A549 (cell line): ENCODE data around the gene SPATA4. TPM values are rescaled to one million over a fixed set of nuclear protein-coding genes. Genes with fewer than 3 reads are reported as not detected.

Source experiments
- ATAC-seq, 2 experiments: fragments of 200-7000 bp in 1 of 2; fragments of >200 bp in 1 of 2; cut with Nextera tagmentation in 1 of 2; cut with Tn5 transposase in 1 of 2; 3 replicates each; pipeline versions ENCODE4 v1.8.0 to v1.9.1; 2018 to 2020; ENCODE audit warnings: mild to moderate bottlenecking in 1 of 2, moderate library complexity in 1 of 2
- CTCF ChIA-PET: fragments of 300-600 bp; sonication (Branson Sonifier 250); formaldehyde crosslinking; extraction: SDS; loops from one replicate; lab custom pipeline; 2021; ENCODE audit warnings: antibody characterized with exemption, inconsistent platforms; lab: Yijun Ruan, JAX
- POLR2A ChIA-PET: fragments of 350-600 bp; formaldehyde crosslinking; extraction: SDS; loops from one replicate; lab custom pipeline; 2021; ENCODE audit warnings: antibody characterized with exemption, inconsistent platforms; lab: Yijun Ruan, JAX
- DNase-seq, 2 experiments: peaks; one replicate each; pipeline versions ENCODE4 v3.0.0 to v3.0.0-alpha.2; 2011 to 2016; ENCODE audit warnings: low read depth in 1 of 2, low spot score in 1 of 2
- FAIRE-seq: peaks from 2 replicates; lab custom pipeline; 2011; peaks lifted over from hg19 to GRCh38; lab: Jason Lieb, UNC
- H3K27ac ChIP-seq, 2 experiments: fragments of >200 bp; sonication (Bioruptor Twin); formaldehyde crosslinking; 3 replicates each; pipeline ENCODE4 v1.5.1; 2016 to 2017
- H3K4me1 ChIP-seq: fragments of >200 bp; sonication (Bioruptor Twin); formaldehyde crosslinking; 3 replicates; pipeline ENCODE4 v1.6.1; 2016
- H3K4me2 ChIP-seq: fragments of >200 bp; sonication (Bioruptor Twin); formaldehyde crosslinking; 3 replicates; pipeline ENCODE4 v1.6.1; 2016
- H3K4me3 ChIP-seq: fragments of >200 bp; sonication (Bioruptor Twin); formaldehyde crosslinking; 3 replicates; pipeline ENCODE4 v1.5.1; 2016
- H3K9me3 ChIP-seq: fragments of >200 bp; sonication (Bioruptor Twin); formaldehyde crosslinking; 3 replicates; pipeline ENCODE4 v1.6.1; 2016
- ATOH8 ChIP-seq: fragments of 250-450 bp; sonication (Bioruptor Pico); IDR thresholded peaks from 2 replicates; pipeline ENCODE4 v1.5.0; 2020; ENCODE audit warnings: low read depth, mild to moderate bottlenecking, moderate library complexity
- BHLHE40 ChIP-seq: IDR thresholded peaks from 2 replicates; pipeline ENCODE4 v1.6.1; 2012; ENCODE audit warnings: low read depth, low read length, inconsistent platforms
- CBX2 ChIP-seq: fragments of 200-600 bp; sonication (generic); IDR thresholded peaks from 2 replicates; pipeline ENCODE4 v1.6.1; 2016; ENCODE audit warnings: low read depth, mild to moderate bottlenecking, borderline replicate concordance
- CTCF ChIP-seq: fragments of >200 bp; sonication (Bioruptor Twin); formaldehyde crosslinking; IDR thresholded peaks from 3 replicates; pipeline ENCODE4 v1.5.1; 2016
- E2F6 ChIP-seq: IDR thresholded peaks from 2 replicates; pipeline ENCODE4 v1.6.1; 2012; ENCODE audit warnings: low read depth, borderline replicate concordance
- EHMT2 ChIP-seq: fragments of 200-600 bp; sonication (generic); IDR thresholded peaks from 2 replicates; pipeline ENCODE4 v1.6.1; 2016; ENCODE audit warnings: antibody characterized with exemption, low read depth, mild to moderate bottlenecking, moderate library complexity
- ELK1 ChIP-seq: fragments of 150-350 bp; IDR thresholded peaks from 2 replicates; pipeline ENCODE4 v1.6.1; 2014; ENCODE audit warnings: low read depth, mild to moderate bottlenecking, low read length
- EP300 ChIP-seq, 2 experiments: fragments of >200 bp; sonication (Bioruptor Twin); formaldehyde crosslinking; IDR thresholded peaks; 2 replicates in 1 of 2; 3 replicates in 1 of 2; pipeline ENCODE4 v1.6.1; 2016 to 2017
- GATA3 ChIP-seq: IDR thresholded peaks from 2 replicates; pipeline ENCODE4 v1.6.1; 2012; ENCODE audit warnings: borderline replicate concordance
- HES2 ChIP-seq: fragments of >200 bp; sonication (Bioruptor Twin); formaldehyde crosslinking; IDR thresholded peaks from 2 replicates; pipeline ENCODE4 v1.6.1; 2016
- HEYL ChIP-seq: fragments of 250-450 bp; sonication (Bioruptor Pico); IDR thresholded peaks from 2 replicates; pipeline ENCODE4 v1.8.0; 2021; ENCODE audit warnings: mild to moderate bottlenecking, moderate library complexity
- HOXB13 ChIP-seq: fragments of 250-450 bp; sonication (Bioruptor Pico); IDR thresholded peaks from 2 replicates; pipeline ENCODE4 v1.5.0; 2020; ENCODE audit warnings: low read depth, mild to moderate bottlenecking, moderate library complexity
- JUN ChIP-seq, 2 experiments: fragments of >200 bp; sonication (Bioruptor Twin); formaldehyde crosslinking; IDR thresholded peaks; 2 replicates in 1 of 2; 3 replicates in 1 of 2; pipeline ENCODE4 v1.6.1; 2016 to 2017
- KDM1A ChIP-seq: fragments of 200-600 bp; sonication (generic); IDR thresholded peaks from 2 replicates; pipeline ENCODE4 v1.6.1; 2016; ENCODE audit warnings: low read depth, mild to moderate bottlenecking
- MAZ ChIP-seq: fragments of 150-350 bp; IDR thresholded peaks from 2 replicates; pipeline ENCODE4 v1.6.1; 2014; ENCODE audit warnings: antibody characterized with exemption, low read depth, low read length, borderline replicate concordance
- NFE2L2 ChIP-seq: fragments of 150-350 bp; conservative IDR thresholded peaks from 2 replicates; pipeline ENCODE4 v1.6.1; 2014; ENCODE audit warnings: low read length
- NPAS2 ChIP-seq: fragments of 250-450 bp; sonication (Bioruptor Pico); IDR thresholded peaks from 2 replicates; pipeline ENCODE4 v1.8.0; 2022; ENCODE audit warnings: mild to moderate bottlenecking, moderate library complexity, borderline replicate concordance
- PBX3 ChIP-seq: IDR thresholded peaks from 2 replicates; pipeline ENCODE4 v1.6.1; 2012
- PHF8 ChIP-seq: fragments of 200-600 bp; sonication (generic); IDR thresholded peaks from 2 replicates; pipeline ENCODE4 v1.6.1; 2016; ENCODE audit warnings: low read depth, mild to moderate bottlenecking, antibody characterized with exemption, moderate library complexity, borderline replicate concordance
- POLR2AphosphoS2 ChIP-seq: conservative IDR thresholded peaks from 2 replicates; pipeline ENCODE4 v1.6.1; 2012; ENCODE audit warnings: low read length, improper control_type of control experiment, inconsistent platforms
- RAD21 ChIP-seq, 2 experiments: fragments of >200 bp in 1 of 2; sonication (Bioruptor Twin) in 1 of 2; formaldehyde crosslinking in 1 of 2; IDR thresholded peaks in 1 of 2; conservative IDR thresholded peaks in 1 of 2; 2 replicates in 1 of 2; 3 replicates in 1 of 2; pipeline ENCODE4 v1.6.1; 2012 to 2018; ENCODE audit warnings: inconsistent platforms in 1 of 2
- RFX5 ChIP-seq: fragments of 450-650 bp; IDR thresholded peaks from 2 replicates; pipeline ENCODE4 v1.7.1; 2014; ENCODE audit warnings: antibody characterized with exemption, mild to moderate bottlenecking, moderate library complexity
- RNF2 ChIP-seq: fragments of 200-600 bp; sonication (generic); IDR thresholded peaks from 2 replicates; pipeline ENCODE4 v1.6.1; 2016; ENCODE audit warnings: low read depth, mild to moderate bottlenecking, antibody characterized with exemption, moderate library complexity, borderline replicate concordance
- TP53 ChIP-seq: fragments of 250-450 bp; sonication (Bioruptor Pico); IDR thresholded peaks from 2 replicates; pipeline ENCODE4 v1.5.0; 2021; ENCODE audit warnings: mild to moderate bottlenecking, moderate library complexity
- USF2 ChIP-seq: fragments of 450-650 bp; IDR thresholded peaks from 2 replicates; pipeline ENCODE4 v1.6.1; 2014; ENCODE audit warnings: antibody characterized with exemption
- ZSCAN20 ChIP-seq: fragments of 250-450 bp; sonication (Bioruptor Pico); IDR thresholded peaks from 2 replicates; pipeline ENCODE4 v1.8.0; 2022; ENCODE audit warnings: mild to moderate bottlenecking, moderate library complexity
- WGBS: methylation state at CpG from one replicate; pipeline ENCODE4 v1.1.6; 2017; ENCODE audit errors: missing lambda C conversion rate; 5-methylcytosine and 5-hydroxymethylcytosine counted together
- polyA plus RNA-seq, 4 experiments: library from polyadenylated mRNA; depleted of rRNA in 3 of 4; stranded (reverse); fragments of >200 nt; fragmentation: RNase III in 1 of 4; extraction: RNeasy Plus Mini Kit Qiagen cat#74134 plus additional on column Dnase treatment in 1 of 4; gene quantifications; 2 replicates in 3 of 4; 3 replicates in 1 of 4; pipeline ENCODE4 v1.2.3, GENCODE V29; 2011 to 2017

The SPATA4 gene
- polyA plus RNA-seq, 2 of the 4 experiments (the other 2 are of a cell fraction) = 0.21 to 0.26 TPM

- TF ChIP-seq ELK1 (no peak), ZSCAN20 (no peak), TP53 (CRISPR knock-in tag) (no peak), ATOH8 (no peak), PHF8 (peak; percentile 79), POLR2AphosphoS2 (no peak), EHMT2 (no peak), JUN (IDR thresholded peaks at IDR 0.05) (peak in 1 of 2 experiments; percentile 65; a peak in 2 of 5 replicates), BHLHE40 (no peak), PBX3 (no peak), CBX2 (no peak)
Measured at GRCh38 chr4:176195184-176195978, at the start of gene SPATA4 (continued).

GRCh38 chr4:176242764-176243347, 47.5 kb upstream of the SPATA4 start:
- 86% methylated on average over 1 of the region's 1 CpG for WGBS
- Histone ChIP-seq H3K27ac (no peak overlapping the region), H3K4me2 (no peak overlapping the region), H3K9me3 (no peaks in the 10 kb centered on the region), H3K4me1 (no peaks in the 10 kb centered on the region), H3K4me3 (no peak overlapping the region)
- CTCF ChIA-PET = no interaction called here
- no peak for ATAC-seq
- POLR2A ChIA-PET = no interaction called here
- no peak for FAIRE-seq
- no peak for DNase-seq
- TF ChIP-seq EP300 (IDR thresholded peaks at IDR 0.05) (no peak), GATA3 (no peak), BHLHE40 (no peak), HOXB13 (CRISPR knock-in tag) (no peak), CTCF (no peak), TP53 (CRISPR knock-in tag) (no peak), KDM1A (no peak), NFE2L2 (no peak), HES2 (no peak), USF2 (no peak), RAD21 (conservative IDR thresholded peaks at IDR 0.05 in 1 of 2, IDR thresholded peaks at IDR 0.05 in 1 of 2) (no peak), E2F6 (no peak), MAZ (no peak), HEYL (no peak), NPAS2 (no peak), ZSCAN20 (no peak), RFX5 (no peak), PBX3 (no peak), POLR2AphosphoS2 (no peak), RNF2 (no peak)
